HG02798 (cell line): Measurements from ENCODE around the gene TMED8.
"Not testable (repeated sequence)": the region's sequence is repeated elsewhere in the genome, so short reads cannot be mapped to it uniquely, and the experiment has no call there.

Experiments used
- ATAC-seq: cut with Tn5 transposase; IDR thresholded peaks from one replicate; pipeline ENCODE4 v1.9.1; 2021; ENCODE audit warnings: mild to moderate bottlenecking; ENCODE audit not compliant: unreplicated experiment, poor library complexity

The TMED8 gene

DNA sequence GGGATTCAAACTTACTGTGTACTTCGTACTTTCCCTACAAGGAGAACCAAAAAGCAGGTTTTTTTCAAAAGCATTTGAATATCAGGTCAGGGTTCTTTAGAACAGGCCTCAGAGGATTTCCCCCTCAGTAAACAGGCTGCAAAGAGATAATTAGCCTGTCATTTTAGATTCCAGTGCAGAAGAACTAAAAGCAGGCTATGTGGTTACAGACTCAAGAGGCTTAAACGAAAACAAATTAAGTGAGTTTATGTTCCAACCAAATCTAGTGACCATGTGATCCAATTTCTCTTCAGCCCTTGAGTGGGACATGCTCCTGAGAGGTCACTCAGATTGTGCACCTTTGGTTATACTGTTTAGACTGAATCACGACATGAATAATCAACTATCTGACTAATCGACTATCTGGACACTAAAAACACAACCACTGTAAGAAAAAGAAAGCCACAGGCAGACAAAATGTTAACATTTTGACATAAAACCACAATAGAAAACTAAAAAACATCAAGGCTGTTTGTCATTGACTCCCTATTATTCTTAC is 4.5 kb downstream of the TMED8 start:
- no peak for ATAC-seq

DNA sequence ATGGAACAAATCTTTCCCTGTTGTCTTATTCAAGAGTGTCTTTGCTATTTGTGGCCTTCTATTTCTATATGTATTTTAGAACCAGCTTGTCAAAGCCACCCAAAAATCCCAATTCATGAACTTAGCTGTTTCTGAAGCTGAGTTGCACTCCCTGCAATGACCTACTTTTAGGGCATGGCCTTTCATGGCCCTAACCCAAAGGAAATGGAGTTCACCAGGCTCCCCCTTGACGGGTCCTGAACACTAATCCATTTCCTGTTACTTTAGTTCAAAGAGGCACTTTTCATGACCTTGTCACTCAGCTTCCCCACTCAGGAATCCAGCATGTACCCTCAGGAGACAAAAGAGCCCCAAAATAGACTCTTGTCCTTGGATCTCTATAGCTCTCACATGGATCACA is 7.6 kb downstream of the TMED8 start:
- ATAC-seq: no peak

DNA sequence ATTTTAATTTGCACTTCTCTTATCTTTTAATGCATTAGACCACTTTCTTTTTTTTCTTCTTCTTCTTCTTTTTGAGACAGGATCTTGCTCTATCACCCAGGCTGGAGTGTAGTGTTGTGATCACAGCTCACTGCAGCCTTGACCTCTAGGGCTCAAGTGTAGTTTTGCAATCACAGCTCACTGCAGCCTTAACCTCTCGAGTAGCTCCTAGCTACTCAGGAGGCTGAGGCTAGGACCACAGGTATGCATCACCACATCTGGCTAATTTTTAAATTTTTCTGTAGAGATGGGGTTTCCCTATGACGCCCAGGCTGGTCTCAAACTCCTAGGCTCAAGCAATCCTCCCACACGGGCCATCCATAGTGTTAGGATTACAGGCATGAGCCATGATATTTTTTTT is 12.7 kb downstream of the TMED8 start:
- no peak for ATAC-seq

DNA sequence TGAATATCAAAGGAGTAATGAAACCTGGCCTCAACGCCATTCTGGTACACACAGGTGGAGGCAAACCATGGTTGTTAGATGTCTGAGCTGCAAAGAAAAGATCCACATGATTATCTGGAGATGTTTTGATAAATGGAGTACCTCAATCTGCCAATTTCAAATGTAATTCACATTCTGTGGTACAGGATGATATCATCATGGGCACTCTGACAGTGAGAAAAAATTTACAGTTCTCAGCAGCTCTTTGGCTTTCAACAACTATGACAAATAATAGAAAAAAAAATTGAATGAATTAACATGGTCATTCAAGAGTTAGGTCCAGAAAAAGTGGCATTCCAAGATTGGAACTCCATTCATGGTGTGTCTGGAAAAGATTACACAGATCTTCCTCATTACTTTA is 17.3 kb downstream of the TMED8 start:
- ATAC-seq: no peak

DNA sequence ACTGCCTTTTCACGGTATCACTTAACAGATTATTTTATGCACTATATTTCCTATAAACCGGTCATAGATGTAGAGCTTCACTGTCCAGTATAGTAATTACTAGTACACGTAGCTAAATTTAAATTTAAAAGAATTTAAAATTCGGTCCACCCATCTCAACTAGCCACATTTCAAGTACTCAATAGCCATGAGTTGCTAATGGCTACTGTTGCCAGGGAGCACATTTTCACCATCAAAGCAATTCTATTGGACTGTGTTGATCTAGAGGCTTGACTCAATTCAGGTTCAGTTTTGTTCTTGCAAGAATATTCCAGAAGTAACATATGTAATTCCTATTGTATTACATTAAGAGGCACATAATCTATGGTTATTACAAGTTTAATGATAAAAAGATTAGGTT is 20.0 kb downstream of the TMED8 start:
- ATAC-seq: no peak

DNA sequence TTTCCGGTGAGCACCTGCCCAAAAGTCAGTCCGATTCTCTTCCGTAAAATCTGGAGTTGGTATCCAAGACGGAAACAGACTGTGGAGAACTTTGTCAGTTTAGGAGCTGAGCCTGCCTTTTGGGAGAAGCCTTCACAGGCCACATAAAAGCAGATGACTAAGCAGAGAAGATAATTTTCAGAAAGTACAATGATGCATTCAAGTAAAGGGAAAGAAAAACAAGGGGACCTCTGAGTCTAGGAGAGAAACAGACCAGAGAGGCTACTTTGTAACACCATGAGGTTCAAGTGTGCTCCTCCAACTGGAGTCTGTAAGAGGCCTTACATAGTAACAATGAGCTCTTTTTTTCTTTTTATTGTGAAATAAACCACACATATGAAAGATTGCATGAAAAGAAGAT is 21.1 kb downstream of the TMED8 start:
- ATAC-seq: no peak

DNA sequence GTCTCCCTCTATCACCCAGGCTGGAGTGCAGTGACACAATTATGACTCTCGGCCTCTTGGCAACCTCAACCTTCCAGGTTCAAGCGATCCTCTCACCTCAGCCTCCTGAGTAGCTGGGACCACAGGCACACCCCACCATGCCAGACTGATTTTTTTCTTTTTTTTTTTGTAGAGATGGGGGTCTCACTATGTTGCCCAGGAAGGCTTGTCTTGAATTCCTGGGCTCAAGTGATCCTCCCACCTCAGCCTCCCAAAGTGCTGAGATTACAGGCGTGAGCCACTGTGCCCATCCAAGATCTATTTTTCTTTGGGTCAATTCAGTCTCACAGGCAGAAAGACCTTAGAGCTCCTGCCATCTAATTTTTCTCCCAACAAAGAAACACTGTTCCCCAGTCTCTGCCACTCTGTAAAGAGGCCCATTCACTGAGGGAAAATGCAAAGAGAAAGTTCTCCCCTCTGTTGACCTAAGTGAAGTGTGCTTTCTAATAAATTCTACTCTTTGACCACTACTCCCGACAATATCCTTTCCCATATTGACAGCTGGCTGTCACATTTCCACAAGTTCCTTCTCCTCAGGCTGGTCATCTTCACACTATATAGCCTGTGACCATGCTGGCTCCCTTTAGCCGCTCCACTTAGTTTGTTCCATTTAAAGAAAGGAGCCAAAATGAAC is 23.3 kb downstream of the TMED8 start:
- no peak for ATAC-seq

DNA sequence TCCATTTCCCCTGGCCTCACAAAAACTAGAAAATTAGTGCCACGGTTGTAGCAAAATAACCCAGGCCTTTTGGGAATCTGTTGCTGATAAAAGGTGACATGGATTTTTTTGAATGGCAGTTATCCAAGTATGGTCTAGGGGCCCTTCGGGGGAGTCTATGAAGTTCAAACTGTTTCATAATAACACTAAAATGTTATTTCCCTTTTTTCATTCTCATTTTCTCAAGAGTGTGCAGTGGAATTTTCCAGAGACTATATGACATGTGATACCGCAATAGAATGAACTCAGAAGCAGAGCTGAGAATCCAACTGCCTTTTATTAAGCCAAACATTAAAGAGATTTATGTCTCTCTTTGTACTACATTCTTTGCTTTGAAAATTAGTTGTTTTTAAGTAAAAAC is 29.1 kb downstream of the TMED8 start:
- no peak for ATAC-seq

DNA sequence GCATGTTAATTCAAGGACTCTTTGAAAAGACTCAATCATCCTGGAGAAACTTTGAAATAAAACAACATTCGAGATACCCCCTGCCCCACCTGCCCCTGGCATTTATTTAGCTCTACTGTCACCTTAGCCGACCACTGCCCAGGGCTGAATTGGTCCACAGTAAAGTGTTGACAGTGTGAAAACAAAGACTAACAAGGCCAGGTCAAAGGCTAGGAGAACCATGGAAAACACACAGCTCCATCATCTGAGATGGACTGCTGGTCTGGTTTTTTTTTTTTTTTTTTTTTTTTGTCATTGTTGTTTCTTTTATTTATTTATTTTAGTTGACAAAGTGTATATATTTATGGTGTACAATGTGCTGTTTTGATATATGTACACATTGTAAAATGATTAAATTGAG is 30.4 kb downstream of the TMED8 start:
- ATAC-seq: no peak

DNA sequence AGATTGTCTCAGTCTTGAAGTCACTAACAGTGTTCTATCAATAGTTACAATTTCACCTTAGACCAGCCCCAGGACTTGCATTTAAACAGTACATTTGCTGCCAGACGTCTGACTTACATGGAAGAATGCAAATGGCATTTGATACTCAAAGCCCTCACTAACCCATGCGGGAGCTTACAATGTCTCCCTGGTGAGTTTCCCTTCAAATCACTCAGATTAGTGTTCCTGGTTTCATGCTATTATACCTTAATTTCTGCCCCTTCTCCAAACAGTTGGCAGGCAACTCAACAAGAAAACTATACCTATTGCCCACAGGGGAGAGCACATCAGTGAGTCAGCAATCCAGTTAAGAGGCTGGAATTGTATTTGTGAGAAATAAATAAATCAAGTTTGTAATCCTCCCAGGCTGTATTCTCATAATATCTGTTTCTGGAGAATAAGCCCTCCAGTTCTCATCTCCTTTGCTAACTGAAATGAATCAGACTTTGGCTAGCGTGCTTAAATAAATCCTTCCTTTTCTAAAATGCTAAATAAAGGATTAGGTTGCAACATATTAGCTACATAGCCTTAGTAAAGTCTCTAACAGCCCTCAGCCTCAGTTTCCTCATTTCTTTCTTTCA is 32.4 kb downstream of the TMED8 start:
- no peak for ATAC-seq

DNA sequence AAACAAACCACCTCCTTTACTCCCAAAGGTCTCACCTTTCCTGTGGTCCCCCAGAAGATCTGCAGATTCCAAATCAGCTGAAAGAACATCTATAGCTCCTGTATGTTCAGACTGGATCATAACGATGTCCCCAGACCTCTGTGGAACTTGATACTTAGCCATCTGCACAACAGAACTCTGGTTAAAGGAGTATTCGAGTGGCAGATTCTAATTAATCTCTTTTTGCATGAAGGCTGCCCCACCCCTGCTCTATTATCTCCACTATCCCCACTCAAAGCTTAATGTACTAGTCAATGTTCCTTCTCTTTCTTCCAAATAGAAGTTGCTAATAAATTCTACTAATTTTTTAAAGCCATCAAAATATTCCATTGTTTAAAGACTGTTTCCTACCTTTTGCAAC is 33.2 kb downstream of the TMED8 start:
- no peak for ATAC-seq

DNA sequence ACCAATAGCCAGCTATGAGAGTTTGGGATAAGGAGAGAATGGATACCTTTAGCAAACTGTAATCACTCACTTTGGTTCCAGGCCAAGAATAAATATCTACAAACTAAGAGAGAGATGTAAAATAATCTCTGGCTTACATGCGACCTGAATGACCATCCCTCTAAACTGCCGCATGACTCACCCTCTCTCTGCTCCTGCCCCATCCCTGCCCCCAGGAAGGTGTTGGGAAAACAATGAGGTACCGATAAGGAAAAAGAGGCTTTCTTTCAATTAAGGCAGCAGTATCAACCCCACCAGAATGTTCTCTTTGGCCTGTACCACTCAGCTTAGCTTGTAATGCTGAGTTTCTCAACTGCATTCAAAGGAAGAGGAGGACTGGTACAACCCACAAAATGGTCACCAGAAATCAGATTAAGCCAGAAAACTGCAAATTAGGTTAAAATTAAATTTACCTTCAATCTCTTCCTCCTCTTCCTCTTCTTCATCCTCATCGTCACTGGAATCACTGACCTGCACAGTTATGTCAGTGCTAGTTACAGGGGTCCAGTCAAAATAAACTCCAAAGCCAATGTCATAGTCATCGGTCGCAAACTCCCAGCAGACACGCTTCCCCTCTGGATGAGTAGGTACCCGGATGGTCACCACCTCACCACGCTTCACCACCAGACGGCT is 34.0 kb downstream of the TMED8 start:
- no peak for ATAC-seq

DNA sequence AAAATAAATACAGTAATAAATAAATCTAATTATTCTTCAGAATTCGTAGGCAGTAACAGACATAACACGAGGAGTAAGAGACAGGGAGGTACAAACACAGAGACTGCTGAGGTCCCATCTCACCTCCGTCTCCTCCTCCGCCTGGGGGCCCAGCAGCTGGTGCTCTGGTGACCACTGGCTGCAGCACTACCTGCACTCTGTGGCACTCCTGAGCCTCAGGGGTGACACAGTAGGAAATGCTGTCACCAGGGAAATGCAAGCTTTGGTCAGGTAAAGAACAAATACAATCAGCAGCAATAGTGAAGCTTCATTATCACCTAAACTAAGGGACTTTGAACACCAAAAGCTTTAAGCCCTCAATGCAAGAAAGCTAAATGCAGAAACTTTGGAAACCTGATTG is 36.5 kb downstream of the TMED8 start:
- ATAC-seq: no peak

DNA sequence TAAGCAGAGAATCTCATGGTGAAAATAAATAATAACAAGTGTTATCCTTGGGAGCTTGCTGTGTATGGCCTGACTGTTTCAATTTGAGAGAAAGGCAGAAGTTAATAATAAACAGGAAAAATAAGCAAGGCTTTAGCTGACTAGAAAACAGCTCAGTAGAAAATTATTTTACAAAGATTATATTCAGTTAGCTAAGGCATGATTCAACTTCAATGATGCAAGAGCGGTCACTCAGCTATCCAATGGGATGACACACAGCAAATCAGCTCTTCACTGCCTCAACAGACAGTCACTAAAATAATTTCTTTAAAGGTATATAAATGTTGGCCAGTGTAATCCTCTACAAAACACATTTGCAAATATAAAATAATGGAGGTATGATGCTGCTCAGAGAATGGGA is 37.5 kb downstream of the TMED8 start:
- ATAC-seq: no peak

DNA sequence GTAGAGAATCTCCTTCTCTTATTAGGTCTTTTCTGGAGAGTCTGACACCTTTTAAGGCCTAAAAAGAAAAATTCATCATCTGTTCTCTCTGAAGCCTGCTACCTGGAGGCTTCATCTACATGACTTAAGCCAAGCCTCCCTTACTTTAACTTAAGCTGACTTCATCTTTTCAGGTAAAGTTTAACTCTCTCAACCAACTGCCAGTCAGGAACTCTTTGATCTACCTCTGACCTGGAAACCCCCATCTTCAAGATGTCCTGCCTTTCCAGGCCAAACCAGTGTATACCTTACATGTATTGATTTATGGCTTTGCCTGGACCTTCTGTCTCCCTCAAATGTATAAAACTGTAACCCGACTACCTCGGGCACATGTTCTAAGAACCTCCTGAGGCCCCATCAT is 38.6 kb downstream of the TMED8 start:
- ATAC-seq: no peak

DNA sequence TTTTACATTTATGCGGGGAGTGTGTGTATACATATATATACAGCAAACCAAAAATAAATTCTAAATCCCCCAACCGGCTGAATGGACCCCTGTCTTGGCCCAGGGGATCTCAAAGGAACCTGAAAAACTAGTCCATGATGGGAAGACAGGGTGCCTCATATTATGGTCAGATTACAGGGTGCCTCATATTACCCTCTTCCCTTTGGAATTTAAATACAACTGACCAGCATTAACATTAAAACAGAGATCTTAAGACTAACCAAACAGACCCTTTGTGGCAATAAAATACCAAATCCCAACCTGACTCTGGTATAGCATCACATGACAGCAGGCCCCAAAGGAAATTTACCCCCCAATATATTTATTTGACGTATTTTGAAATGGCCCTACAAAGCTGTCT is 39.0 kb downstream of the TMED8 start:
- no peak for ATAC-seq

DNA sequence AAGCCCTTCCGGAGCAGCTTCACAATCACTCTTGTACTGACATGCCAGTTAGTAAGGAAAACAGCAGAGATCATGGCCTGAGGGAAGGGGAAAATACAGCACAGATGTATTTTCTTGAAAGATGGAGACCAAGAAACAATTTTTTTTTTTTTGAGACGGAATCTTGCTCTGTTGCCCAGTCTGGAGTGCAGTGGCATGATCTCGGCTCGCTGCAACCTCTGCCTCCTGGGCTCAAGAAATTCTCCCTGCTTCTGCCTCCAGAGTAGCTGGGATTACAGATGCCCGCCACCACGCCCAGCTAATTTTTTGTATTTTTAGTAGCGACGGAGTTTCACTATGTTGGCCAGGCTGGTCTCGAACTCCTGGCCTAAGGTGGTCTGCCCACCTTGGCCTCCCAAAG is 39.6 kb downstream of the TMED8 start:
- ATAC-seq: not testable (repeated sequence)

DNA sequence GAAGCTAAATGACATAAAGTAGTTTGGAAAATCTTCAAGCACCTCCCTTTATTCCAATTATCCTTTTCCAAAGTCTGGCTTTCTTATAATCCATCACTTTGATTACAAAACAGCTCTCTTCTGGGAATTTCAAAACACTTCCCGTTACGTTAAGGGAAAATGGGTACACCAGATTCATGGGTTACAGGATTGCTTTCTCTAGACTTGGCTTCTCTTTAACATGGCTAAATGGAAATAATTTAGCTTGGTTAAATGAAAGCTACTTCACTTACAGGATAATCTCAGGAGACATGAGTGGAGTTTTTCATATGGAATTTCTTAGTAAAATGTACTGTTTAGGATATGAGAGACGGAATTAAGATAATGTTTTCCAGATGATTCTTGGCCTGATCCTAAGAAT is 41.3 kb downstream of the TMED8 start:
- ATAC-seq: no peak

DNA sequence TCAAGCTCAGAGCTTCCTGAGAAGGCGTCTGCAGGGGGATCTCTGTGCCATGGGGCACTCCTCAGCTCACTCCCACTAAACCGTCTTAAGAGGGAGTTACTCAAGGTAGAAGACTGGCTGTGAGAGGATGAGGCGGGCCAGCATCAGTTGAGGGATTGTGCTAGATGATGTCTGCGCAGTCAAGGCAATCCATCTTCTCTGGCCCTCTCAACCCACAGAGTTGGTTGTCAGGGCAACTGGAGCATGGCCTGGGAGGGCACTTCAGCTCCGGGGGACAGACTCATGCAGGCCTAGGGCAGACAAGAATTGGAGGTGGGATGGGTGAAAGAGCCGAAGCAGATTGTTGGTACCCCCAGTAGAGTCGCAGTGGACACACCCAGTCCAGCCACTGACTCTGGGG is 47.0 kb downstream of the TMED8 start:
- ATAC-seq: no peak

DNA sequence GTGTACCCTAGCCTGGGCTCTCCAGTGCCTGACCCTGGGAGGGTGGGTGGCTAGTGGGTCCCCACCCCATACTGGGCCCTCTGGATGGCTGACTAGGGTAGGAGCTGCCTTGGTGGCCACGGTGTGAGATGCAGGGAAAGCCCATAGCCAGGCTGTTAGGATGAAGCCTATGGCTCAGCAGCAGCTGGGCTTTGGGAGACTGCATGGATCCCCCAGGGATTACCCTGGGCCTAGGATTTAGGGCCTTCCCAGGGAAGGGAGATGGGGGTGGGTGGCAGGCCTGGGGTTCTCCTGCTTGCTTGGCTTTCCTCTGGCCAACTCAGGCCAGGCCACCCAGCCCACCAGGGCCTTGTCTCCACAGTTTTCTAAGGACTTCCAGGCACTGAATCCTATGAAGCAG is 49.8 kb downstream of the TMED8 start:
- no peak for ATAC-seq

DNA sequence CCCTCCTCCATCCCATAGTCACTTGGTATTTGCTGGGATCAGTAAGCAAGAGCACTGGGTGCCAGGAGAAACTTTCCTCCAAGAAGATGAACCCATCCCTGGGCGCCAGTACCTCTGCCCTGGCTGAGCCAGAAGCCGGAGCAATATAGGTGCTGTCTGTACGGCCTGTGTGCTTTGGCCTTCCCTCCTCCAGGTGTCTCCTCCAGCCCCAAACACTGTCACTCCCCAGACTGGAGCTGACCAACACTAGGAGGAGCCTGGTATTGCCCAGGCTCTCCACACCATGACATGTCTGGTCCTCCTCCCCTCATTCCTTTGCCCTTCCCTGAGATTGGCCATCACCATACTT is 51.2 kb downstream of the TMED8 start:
- no peak for ATAC-seq
